Measurements from ENCODE around the gene EML2.
A peak's percentile ranks its signal among the peaks of the same experiment; 100 is the strongest.
"Not testable (repeated sequence)": the region's sequence is repeated elsewhere in the genome, so short reads cannot be mapped to it uniquely, and the experiment has no call there.

Gene EML2

GRCh38 chr19:45650722-45651121, 11.5 kb upstream of the EML2 start:
- no peak for DNase-seq

DNA sequence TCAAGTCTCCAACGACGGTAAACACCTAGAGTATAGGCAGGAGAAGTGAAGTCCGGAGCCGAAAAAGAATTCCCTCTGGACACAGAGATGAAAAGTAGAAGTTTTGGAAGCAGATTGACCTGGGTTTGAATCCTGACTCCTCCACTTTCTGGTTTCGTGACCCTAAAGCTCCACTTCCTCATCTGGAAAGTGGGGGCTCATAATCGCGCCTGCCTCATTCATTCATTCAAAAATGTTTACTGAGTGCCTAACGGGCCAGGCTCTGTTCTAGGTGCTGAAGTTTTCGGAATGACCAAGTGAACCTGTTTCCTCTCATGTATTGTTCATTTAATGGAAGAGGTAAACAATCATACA, 7.1 kb upstream of the EML2 start:
- DNase-seq = no peak

- DNase-seq = peak; percentile 59 to 81 (median 72)
These were observed 6.6 kb upstream of the EML2 start for GRCh38 chr19:45645631-45646344.

- DNase-seq = peak in 1 of 6 experiments; percentile 66
These were observed 6.0 kb upstream of the EML2 start for GRCh38 chr19:45645068-45645630.

DNA sequence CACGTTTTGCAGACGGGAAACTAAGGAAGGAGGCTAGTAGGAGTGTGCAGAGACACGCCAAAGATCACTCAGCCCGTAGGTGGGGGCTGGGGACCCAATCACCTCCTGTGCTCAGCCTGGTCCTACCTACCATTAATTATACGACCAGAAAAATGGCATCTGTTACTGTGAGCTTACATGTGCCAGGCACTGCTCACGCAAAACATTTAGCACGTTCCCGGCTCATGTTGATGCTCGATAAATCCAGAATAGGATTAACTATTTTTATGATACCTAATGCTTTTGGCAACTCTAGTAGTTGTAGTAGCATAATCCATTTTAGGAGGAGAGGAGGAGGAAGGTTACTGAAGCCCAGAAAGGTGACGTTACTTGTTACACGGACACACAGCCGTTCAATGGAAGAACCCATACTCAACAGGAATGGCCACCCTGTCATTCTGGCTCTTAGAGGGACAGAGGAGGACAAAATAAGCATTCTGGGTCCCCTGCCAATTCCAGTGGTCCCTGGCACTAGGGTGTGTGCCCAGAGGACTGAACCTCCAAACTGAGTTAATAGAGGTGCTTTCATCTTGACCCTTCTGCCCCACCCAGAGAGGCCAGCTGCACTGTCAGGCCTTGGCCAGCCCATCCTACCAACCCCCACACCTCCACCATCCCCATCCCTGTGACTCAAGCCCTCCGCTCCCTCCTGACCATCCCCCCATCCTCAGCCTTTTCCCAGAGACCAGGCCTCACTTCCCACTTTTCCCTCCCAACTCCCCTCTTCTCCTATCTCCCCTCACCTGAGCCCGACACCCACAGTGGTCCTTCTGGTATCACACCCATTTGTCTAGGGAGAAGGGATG, 5.0 kb upstream of the EML2 start:
- no peak for DNase-seq

GRCh38 chr19:45643024-45643926, 4.1 kb upstream of the EML2 start:
- peak; percentile 71 to 95 (median 81) for DNase-seq

DNA sequence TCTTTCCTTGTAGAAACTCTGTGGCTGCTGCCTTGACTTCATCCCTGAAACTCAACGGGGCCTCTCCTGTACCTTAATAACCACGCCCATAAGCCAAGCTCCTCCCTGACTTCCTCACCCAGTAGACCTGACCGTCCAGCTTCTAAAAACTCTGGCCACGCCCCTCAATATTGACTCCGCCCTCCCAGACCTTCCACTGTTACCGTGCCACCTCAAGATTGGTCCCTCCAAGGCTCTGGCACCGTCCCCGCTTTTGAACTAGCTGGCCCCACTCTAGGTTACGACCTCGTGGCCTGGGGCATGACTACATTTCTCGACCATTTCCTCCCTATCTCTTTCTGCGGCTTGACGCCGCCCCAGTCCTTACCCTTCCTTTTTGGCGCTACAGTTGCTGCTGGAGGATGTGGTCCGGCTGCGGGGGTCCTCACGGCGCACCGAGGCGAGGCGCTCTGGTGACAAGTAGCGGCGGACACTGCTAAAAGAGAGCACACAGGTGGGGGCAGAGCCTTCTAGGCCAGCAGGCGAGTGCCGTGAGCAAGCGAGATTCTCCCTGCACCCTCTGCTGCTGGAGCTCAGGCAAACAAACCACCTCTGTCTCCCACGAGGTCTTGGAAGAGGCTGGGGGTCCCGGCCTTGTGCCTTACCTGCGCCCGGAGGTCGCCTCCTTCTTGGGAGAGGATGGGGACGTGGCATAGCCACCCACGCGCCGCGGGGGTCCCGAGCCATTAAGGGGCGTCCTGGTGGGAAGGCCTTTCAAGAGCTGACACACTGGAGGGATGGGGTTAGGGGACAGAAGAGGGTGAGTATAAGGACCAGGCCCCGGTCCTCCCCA, 2.3 kb upstream of the EML2 start:
- DNase-seq = peak in 2 of 6 experiments; percentile 47 to 60

- DNase-seq = peak in 2 of 6 experiments; percentile 21 to 26
These were observed 1.7 kb upstream of the EML2 start for GRCh38 chr19:45640849-45641273.

DNA sequence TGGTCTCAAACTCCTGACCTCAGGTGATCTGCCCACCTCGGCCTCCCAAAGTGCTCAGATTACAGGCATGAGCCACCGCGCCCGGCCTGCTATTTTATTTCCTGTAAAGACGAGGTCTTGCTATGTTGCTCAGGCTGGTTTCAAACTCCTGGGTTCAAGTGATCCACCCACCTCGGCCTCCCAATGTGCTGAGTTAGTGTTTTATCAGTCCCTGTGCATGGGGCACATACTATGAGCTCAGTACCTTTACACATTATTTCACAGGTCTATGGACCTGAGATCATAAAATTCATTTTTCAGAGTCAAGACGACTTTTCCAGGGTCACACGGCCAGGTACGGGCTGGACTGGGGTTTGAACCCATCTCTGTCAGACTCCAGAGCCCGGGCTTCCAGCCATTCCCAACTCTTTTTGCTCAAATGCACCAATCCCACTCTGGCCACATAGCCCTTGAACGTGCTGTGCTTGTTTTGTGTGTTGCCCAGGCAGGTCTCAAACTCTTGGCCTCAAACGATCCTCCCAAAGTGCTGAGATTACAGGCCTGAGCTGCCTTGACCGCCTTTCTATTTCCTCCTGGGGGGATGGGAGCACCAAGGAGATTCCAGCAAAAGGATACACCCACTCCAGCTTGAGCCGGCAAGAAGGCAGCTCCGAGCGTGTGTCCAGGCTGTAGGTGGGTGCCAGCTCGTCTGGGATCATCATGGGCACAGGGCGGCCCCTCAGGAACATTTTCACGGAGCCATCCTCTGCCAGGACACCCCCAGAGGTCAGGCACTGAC, 1.1 kb downstream of the EML2 start:
- DNase-seq = no peak

- no peak for DNase-seq
These were observed 2.3 kb downstream of the EML2 start for GRCh38 chr19:45636902-45637301.

GRCh38 chr19:45636275-45636674, 2.9 kb downstream of the EML2 start:
- DNase-seq = no peak

DNA sequence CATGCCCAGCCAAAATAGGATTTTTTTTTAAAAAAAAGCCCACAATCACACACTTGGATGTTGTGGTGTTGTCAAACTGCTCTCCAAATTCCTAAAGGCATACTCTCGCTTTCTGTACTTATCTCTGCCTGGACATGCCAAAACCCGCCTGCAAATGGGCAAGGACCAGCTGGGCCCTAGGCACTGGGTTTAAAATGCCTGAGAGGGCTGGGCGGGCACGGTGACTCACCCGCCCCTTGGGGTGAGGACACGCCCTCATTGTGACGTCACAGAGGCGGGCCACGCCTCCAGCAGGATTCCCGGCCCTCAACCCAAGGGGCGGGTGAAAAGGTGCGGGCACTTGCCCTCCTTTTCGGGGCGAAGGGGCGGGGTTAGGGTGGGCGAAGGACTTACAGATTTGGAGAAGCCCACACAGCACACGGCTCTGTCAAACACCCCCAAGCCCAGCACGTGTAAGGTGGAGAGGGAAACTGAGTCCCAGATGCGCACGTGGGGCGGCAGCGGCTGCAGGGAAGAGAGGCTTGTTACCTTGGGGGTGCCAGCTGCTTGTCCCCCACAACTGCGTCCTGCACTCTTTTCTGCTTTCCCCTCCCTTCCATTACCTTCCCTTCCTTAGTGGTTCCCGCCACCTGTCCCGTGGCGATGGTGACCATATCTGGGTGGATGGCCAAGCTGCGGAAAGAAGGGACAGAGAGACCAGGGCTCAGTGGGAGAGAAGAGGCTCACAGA, 6.6 kb downstream of the EML2 start:
- no peak for DNase-seq

GRCh38 chr19:45630463-45630862, 8.7 kb downstream of the EML2 start:
- no peak for DNase-seq

GRCh38 chr19:45629704-45630103, 9.5 kb downstream of the EML2 start:
- DNase-seq = no peak

- not testable (repeated sequence) for DNase-seq
These were observed 11.0 kb downstream of the EML2 start for GRCh38 chr19:45628219-45628618.

- no peak for DNase-seq
These were observed 15.2 kb downstream of the EML2 start for GRCh38 chr19:45623984-45624383.

DNA sequence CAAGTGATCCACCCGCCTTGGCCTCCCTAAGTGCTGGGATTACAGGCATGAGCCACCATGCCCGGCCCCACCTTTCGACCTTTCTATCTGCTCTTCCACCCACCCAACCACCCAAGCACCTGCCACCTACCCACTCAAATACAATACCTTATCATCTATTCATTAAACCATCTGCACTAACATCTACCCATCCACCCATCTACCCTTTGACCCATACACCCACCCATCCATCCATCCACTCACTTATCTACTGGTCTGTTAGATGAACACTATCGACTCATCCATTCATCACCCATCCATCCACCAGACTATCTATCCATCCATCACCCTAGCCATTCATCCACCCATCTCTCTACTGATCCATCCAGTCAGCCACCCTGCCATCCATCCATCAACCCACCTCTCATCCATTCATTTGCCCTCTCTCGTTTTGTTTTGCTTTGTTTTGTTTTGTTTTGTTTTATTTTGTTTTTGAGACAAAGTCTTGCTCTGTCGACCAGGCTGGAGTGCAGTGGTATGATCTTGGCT, 17.2 kb downstream of the EML2 start:
- DNase-seq = no peak

DNA sequence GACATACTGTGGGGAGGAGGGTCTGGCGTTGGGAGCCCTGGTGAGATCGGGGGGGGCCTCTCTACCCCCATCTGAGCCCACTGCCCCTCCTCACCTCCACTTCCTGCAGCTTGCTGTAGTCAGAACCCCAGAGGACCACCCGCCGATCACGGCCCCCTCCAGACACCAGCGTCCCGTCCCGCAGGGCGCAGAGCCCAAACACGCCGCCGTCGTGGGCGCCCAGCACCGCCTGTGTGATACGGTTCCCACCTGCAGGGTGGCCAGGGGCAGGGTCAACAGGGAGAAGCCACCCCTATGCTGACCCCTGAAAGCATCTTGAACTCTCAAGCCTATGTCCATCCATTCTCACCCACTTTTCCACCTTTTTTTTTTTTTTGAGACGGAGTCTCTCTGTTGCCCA, 17.8 kb downstream of the EML2 start:
- DNase-seq = no peak

DNA sequence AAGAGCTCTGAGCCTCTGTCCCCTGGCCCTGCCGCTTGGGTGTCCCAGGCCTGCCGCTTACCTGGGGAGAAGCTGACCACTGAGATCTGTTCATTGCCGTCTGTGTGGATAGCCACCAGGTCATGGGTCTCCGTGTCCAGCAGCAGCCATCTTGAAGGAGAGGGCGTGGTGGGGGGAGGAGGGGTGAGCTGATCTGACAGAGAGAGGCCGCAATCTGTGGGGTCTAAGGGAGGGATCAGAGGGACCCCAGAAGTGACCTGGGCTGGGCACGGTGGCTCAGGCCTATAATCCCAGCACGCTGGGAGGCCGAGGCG, 22.5 kb downstream of the EML2 start:
- no peak for DNase-seq

All from stimulated activated naive CD4-positive, alpha-beta T cell (primary cell).